IPS DF 4.7 (cell line): ENCODE data around the gene BBOF1.

Source experiments
- DNase-seq: peaks from one replicate; pipeline ENCODE4 v3.0.0-alpha.2; 2013; ENCODE audit warnings: low spot score; ENCODE audit errors: extremely low read depth

Gene BBOF1

GRCh38 chr14:74085828-74086227, 66.7 kb downstream of the BBOF1 start:
- DNase-seq: no peak

- DNase-seq: no peak
Measured at GRCh38 chr14:74089251-74090020, 70.3 kb downstream of the BBOF1 start.

- DNase-seq: no peak
Measured at GRCh38 chr14:74105381-74105780, 86.2 kb downstream of the BBOF1 start.

DNA sequence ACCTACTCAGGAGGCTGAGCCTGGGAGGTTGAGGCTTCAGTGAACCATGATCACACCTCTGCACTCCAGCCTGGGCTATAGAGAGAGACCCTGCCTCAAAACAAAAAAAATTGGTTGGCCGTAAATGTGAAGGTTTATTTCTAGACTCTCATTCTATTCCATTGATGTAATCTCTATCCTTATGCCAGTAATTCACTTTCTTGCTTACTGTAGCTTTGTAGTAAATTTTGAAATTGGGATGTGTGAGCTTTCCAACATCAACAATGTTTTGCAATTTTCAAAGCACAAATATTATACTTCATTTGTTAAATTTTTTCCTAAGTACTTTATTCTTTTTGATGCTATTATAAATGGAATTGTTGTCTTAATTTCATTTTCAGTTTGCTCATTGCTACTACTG, 90.2 kb downstream of the BBOF1 start:
- no peak for DNase-seq

GRCh38 chr14:74111395-74112216, 92.5 kb downstream of the BBOF1 start:
- peak; percentile 7 for DNase-seq
